ENCODE measurements around the gene ORAI1.
"Not testable (repeated sequence)": the region's sequence is repeated elsewhere in the genome, so short reads cannot be mapped to it uniquely, and the experiment has no call there.

The ORAI1 gene

GRCh38 chr12:121626087-121626852 lies at the start of gene ORAI1:
Gene ORAI1 (plus strand): TSS chr12:121626530.
- DNase-seq, result peak; percentile 95

- no peak for DNase-seq
Measured at GRCh38 chr12:121576851-121577391, 49.4 kb upstream of the ORAI1 start.

- DNase-seq, result no peak
Measured at GRCh38 chr12:121577443-121578180, 48.7 kb upstream of the ORAI1 start.

GRCh38 chr12:121578230-121579189 lies 47.8 kb upstream of the ORAI1 start:
- peak; percentile 39 for DNase-seq

- peak; percentile 75 for DNase-seq
Measured at GRCh38 chr12:121579190-121579791, 47.0 kb upstream of the ORAI1 start.

- DNase-seq, result peak; percentile 85
Measured at GRCh38 chr12:121579981-121580868, 46.1 kb upstream of the ORAI1 start.

GRCh38 chr12:121580959-121581685 lies 45.2 kb upstream of the ORAI1 start, which contains the start of gene KDM2B:
Gene KDM2B (minus strand): TSS chr12:121581023. CDS start chr12:121580911, 112 bp downstream.
- peak; percentile 65 for DNase-seq

GRCh38 chr12:121581686-121582429 lies 44.5 kb upstream of the ORAI1 start:
- DNase-seq, result peak; percentile 64

- DNase-seq, result peak; percentile 62
Measured at GRCh38 chr12:121582583-121583333, 43.6 kb upstream of the ORAI1 start.

- not testable (repeated sequence) for DNase-seq
Measured at GRCh38 chr12:121583334-121583661, 43.0 kb upstream of the ORAI1 start.

- DNase-seq, result peak; percentile 45
Measured at GRCh38 chr12:121584885-121585284, 41.4 kb upstream of the ORAI1 start.

- DNase-seq, result no peak
Measured at GRCh38 chr12:121590476-121591143, 35.7 kb upstream of the ORAI1 start.

- DNase-seq, result no peak
Measured at GRCh38 chr12:121592320-121592719, 34.0 kb upstream of the ORAI1 start.

GRCh38 chr12:121595520-121595919 lies 30.8 kb upstream of the ORAI1 start:
- no peak for DNase-seq

GRCh38 chr12:121596526-121596925 lies 29.8 kb upstream of the ORAI1 start:
- DNase-seq, result no peak

GRCh38 chr12:121600702-121601336 lies 25.5 kb upstream of the ORAI1 start:
- no peak for DNase-seq

GRCh38 chr12:121602766-121603165 lies 23.6 kb upstream of the ORAI1 start:
- no peak for DNase-seq

GRCh38 chr12:121603581-121603980 lies 22.7 kb upstream of the ORAI1 start:
- no peak for DNase-seq
